Colonic mucosa (tissue), 4 donors: ENCODE results near the gene KCNT2. TPM values are rescaled to one million over a fixed set of nuclear protein-coding genes. Genes with fewer than 3 reads are reported as not detected.

ENCODE experiments used
- DNase-seq: peaks from one replicate; pipeline ENCODE4 v3.0.0-alpha.2; 2020
- H3K27ac ChIP-seq: fragments of 200-600 bp; one replicate; pipeline ENCODE4 v1.8.0; 2021
- H3K27me3 ChIP-seq: fragments of 200-600 bp; one replicate; pipeline ENCODE4 v1.8.0; 2021
- H3K36me3 ChIP-seq: fragments of 200-600 bp; one replicate; pipeline ENCODE4 v1.8.0; 2021
- H3K4me1 ChIP-seq: fragments of 200-600 bp; one replicate; pipeline ENCODE4 v1.8.0; 2021; ENCODE audit warnings: mild to moderate bottlenecking
- H3K4me3 ChIP-seq: fragments of 200-600 bp; one replicate; pipeline ENCODE4 v1.8.0; 2021
- H3K9ac ChIP-seq, 2 donors: one replicate each; pipeline ENCODE4 v1.7.0; 2013; ENCODE audit warnings: control low read depth in 2 of 2, low read depth in 2 of 2, low read length in 2 of 2
- H3K9me3 ChIP-seq: fragments of 200-600 bp; one replicate; pipeline ENCODE4 v1.8.0; 2021
- intact Hi-C: fragments of 100-400 bp; cut with DNase I; formaldehyde crosslinking; loops from one replicate; pipeline ENCODE4 v1.14.1; 2022
- total RNA-seq, 2 donors: library from RNA; stranded (reverse); fragmentation: NEBNext Ultra II Directional in 1 of 2; extraction: Animal tissue kit (Norgen Biotek cat#: 25700) in 1 of 2; gene quantifications; one replicate each; pipeline ENCODE4 v1.2.1, GENCODE V29; 2021
- TF ChIP-seq, protein P1 (sequence below): fragments of 200-600 bp; IDR thresholded peaks from one replicate; pipeline ENCODE4 v1.8.0; 2022; ENCODE audit warnings: antibody characterized with exemption, mild to moderate bottlenecking
- donor health status: healthy.
- donor health status: DM: no; HTN: no; CAD: no.
- donor health status: DM: no; HTN: no; CAD: no.

KCNT2 gene
- total RNA-seq, 2 donors from 2014 or later, result 0.56 to 0.82 TPM

DNA sequence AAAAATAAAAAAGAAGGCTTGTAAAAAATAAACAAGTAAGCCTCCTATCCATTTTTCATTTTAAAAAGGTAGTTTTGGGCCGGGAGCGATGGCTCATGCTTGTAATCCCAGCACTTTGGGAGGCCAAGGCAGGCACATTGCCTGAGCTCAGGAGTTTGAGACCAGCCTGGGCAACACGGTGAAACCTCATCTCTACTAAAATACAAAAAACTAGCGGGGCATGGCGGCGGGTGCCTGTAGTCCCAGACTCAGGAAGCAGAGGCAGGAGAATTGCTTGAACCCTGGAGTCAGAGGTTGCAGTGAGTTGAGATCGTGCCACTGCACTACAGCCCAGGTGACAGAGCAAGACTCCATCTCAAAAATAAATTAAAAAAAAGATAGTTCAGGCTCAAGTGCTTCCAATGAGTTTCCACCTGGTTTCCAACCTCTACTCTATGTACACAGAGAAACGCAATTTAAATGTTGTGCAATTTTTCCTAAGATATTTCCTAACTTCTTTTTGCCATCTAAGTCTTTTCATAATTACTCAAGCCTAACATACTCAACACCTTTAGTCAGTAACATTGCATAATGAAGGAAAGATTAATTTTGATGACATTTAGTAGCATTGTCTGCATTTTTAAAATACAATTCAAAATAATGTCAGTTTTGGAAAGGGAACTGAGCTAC, 106.3 kb downstream of the KCNT2 start:
- no peaks in the 10 kb centered on the region for H3K9me3 ChIP-seq
- intact Hi-C loops, result no loop called here

DNA sequence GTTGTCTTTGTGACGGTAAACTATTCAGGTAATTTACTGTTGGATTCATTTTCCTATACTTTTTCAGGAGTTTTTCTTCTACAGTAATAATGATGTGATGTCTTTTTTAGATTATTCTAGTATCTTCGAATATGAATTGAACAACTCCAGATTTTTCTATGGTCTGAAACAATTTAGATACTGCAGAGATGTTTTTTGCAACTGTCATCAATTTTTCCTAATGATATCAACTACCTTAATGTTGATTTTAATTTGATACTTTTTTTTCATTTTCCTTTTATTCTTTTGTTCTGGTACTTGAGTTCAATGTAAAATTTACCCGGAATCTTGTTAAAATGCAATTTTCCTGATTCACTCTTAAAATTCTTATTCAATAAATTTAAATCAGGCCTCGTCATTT, 110.4 kb downstream of the KCNT2 start:
- Histone ChIP-seq H3K4me1 (no peaks in the 10 kb centered on the region), H3K9ac (no peak overlapping the region), H3K27ac (no peak overlapping the region), H3K9me3 (no peaks in the 10 kb centered on the region), H3K4me3 (no peak overlapping the region), H3K27me3 (no peaks in the 10 kb centered on the region), H3K36me3 (no peaks in the 10 kb centered on the region)
- intact Hi-C loops, result no loop called here
- TF ChIP-seq, protein P1, sequence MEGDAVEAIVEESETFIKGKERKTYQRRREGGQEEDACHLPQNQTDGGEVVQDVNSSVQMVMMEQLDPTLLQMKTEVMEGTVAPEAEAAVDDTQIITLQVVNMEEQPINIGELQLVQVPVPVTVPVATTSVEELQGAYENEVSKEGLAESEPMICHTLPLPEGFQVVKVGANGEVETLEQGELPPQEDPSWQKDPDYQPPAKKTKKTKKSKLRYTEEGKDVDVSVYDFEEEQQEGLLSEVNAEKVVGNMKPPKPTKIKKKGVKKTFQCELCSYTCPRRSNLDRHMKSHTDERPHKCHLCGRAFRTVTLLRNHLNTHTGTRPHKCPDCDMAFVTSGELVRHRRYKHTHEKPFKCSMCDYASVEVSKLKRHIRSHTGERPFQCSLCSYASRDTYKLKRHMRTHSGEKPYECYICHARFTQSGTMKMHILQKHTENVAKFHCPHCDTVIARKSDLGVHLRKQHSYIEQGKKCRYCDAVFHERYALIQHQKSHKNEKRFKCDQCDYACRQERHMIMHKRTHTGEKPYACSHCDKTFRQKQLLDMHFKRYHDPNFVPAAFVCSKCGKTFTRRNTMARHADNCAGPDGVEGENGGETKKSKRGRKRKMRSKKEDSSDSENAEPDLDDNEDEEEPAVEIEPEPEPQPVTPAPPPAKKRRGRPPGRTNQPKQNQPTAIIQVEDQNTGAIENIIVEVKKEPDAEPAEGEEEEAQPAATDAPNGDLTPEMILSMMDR, result no peak
- DNase-seq, result no peak

More for the DNA sequence above, 106.3 kb downstream of the KCNT2 start:
- no peak overlapping the region for H3K27ac ChIP-seq
- H3K4me1 ChIP-seq, result no peaks in the 10 kb centered on the region
- H3K27me3 ChIP-seq, result no peaks in the 10 kb centered on the region
- H3K9ac ChIP-seq, result no peak overlapping the region
- DNase-seq, result no peak
- TF ChIP-seq, protein P1, result no peak
- no peaks in the 10 kb centered on the region for H3K36me3 ChIP-seq
- no peak overlapping the region for H3K4me3 ChIP-seq

DNA sequence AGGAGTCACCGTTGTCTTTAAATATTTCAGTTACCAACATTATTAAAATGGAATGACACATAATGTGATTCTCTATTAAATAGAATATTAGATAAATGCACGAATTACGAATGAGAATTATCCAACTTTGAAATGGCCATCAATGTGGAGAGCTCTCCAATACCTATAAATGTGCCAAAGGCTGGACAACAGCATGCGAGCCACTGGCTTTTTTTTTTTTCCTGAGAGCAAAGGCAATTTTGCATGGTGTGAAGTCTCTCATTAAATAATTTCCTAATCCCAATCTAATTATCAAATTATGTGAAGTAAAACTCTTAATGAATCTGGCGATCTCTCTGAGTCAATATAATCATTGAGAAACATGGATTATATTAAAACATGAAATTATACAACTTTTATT, 113.5 kb downstream of the KCNT2 start:
- Histone ChIP-seq H3K4me3 (no peak overlapping the region), H3K4me1 (no peaks in the 10 kb centered on the region), H3K27ac (no peak overlapping the region), H3K27me3 (no peaks in the 10 kb centered on the region), H3K9ac (no peak overlapping the region), H3K9me3 (no peaks in the 10 kb centered on the region), H3K36me3 (no peaks in the 10 kb centered on the region)
- TF ChIP-seq, protein P1, result no peak
- intact Hi-C loops, result no loop called here
- no peak for DNase-seq

DNA sequence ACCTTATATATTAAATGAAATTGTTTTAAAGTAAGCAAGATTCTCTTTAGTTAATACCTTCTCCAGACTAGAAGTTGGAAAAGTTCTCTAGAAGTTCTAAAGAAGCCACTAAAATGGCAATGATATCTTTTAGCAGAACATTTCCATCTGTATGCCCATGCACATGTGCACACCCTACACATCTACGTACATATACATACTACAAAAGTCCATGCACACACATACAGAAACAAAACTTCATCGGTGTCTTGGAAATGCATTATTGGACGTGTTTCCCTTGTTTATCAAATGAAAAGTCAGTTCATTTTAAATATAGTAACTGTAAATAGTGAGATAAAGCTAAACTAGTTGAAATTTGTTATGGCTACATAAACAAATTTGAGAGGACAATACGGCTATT, 114.4 kb downstream of the KCNT2 start:
- no peaks in the 10 kb centered on the region for H3K27me3 ChIP-seq
- no peak overlapping the region for H3K4me3 ChIP-seq
- no peaks in the 10 kb centered on the region for H3K36me3 ChIP-seq
- H3K9me3 ChIP-seq, result no peaks in the 10 kb centered on the region
- no peak overlapping the region for H3K27ac ChIP-seq
- H3K9ac ChIP-seq, result no peak overlapping the region
- H3K4me1 ChIP-seq, result no peaks in the 10 kb centered on the region
- intact Hi-C loops, result no loop called here
- TF ChIP-seq, protein P1, result no peak
- no peak for DNase-seq

DNA sequence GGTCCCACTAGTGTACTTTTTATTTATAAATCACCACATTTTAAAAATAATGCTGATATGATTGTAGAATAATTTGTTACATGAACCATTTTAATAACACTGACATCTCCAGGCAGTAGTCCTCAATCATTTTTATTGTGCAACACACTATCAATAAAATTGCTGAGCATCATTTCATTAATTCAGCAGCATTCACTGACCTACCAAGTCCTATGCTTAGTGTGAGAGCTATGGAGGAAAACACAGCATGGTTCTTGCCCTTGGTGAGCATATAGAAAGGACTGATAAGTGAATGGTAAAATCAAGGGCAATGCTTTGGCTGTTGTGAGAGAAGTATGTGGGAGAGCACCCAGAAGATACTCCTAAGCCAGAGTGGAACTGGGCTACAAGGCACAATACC, 119.7 kb downstream of the KCNT2 start:
- Histone ChIP-seq H3K27ac (no peak overlapping the region), H3K4me3 (no peak overlapping the region), H3K9me3 (no peaks in the 10 kb centered on the region), H3K36me3 (no peaks in the 10 kb centered on the region), H3K9ac (no peak overlapping the region), H3K27me3 (no peaks in the 10 kb centered on the region), H3K4me1 (no peaks in the 10 kb centered on the region)
- TF ChIP-seq, protein P1, result no peak
- no peak for DNase-seq
- intact Hi-C loops, result no loop called here
